Measurements from ENCODE around the gene TERT.

GRCh38 chr5:1207555-1207954 is 87.3 kb downstream of the TERT start:
- TF ChIP-seq CTCF (IDR thresholded peaks at IDR 0.05) (no peak), POLR2A (IDR thresholded peaks at IDR 0.05) (no peak), POLR2AphosphoS5 (IDR thresholded peaks at IDR 0.05) (no peak)
